ENCODE results near the gene SMIM38. TPM values are rescaled to one million over a fixed set of nuclear protein-coding genes. Genes with fewer than 3 reads are reported as not detected.

Gene SMIM38
- total RNA-seq, 4 donors from 2014 or later, result 2.9 to 10.1 TPM; not detected in 2

DNA sequence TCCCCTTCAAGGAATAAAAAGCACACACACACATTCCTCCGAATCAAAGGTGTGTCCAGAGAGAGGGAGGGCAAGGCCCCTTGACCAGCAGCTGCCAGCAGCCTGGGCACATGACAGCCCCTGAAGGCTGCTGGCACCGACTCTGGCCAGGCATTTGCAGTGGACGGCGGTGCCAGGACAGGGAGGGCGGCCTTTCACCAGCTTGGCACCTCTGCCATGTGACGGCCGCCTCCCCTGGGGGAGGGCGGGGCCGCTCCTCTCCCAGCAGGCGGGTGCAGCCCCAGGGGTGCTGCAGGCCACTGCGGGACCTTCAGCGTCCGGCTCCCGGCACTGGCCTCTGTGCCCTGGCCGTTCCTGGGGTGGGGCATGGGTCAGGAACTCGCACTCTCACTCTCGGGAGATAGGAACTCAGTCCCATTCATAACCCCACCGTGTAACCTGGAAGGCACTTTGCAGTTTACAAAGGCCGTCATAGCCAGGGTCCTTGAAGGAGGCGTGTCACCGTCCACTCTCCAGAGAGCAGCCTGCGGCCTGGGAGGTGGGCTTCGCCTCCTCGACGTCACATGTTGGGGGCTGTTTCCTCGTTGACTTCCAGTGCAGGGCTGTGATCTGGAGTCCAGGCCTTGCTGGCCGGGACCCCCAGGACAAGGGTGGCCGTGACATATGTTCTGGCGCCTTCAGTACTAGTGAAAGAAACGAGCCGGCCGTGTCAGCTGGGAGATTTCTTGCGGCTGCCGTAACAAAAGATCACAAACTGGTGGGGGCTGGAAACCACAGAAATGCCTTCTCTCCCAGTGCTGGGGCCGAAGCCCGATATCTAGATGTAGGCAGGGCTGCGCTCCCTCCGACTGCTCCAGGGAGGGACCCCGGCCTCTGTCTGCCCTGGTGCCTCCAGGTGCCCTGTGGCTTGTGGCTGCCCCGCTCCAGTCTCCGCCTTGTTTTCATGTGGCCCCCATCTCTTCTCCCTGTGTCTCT is 39.9 kb upstream of the SMIM38 start:
- intact Hi-C loops (cut with DNase I; ENCODE audit: low total_unique reads), result no loop called here

DNA sequence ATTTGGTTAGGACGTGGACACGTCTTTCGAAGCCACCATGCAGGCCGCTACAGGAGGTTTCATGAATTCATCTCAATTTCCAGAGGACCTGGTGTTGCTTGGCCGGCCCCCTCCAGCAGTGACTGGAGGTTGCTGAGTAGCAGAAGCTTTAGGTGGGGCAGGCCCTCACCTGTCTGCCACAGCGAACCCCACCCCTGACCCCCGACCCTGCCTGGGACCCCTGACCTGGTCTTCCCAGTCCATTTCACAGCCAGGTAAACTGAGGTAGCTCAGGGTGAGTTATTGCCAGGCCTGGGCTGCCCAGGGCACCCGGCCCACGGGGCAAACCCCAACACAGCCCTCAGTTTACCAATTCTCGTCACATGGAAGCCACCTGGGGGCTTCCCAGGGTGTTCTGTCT is 39.1 kb upstream of the SMIM38 start:
- Histone ChIP-seq H3K36me3 (no peaks in the 10 kb centered on the region), H3K4me1 (peaks cover 0 to 8% (median 7%) of the 10 kb centered on the region in 4 donors), H3K27me3 (no peaks in the 10 kb centered on the region), H3K4me3 (no peak overlapping the region), H3K9me3 (no peaks in the 10 kb centered on the region), H3K27ac (no peak overlapping the region)
- DNase-seq, result no peak
- intact Hi-C loops (cut with DNase I; ENCODE audit: low total_unique reads) (no loop called here), in situ Hi-C loops (cut with MboI; ENCODE audit: low pct_ligation_motif_present in 1 of 4, low pct_unique_long_range_greater_than_20kb in 1 of 4, low sequenced_read_pairs in 3 of 4) (loop anchor here in 1 of 4 donors (25.0 kb wide), 1 partner anchor 546 kb away; no protein-coding TSS in a partner anchor)
- 88% methylated on average over 10 of the region's 10 CpGs; no CpG with 5 or more reads in 1 of the 2 donors for WGBS, 2 donors (ENCODE audit: low coverage in 1 of 2)
- no peak for TF ChIP-seq EP300 (IDR thresholded peaks at IDR 0.05; ENCODE audit: low read depth)
- no peak for TF ChIP-seq POLR2AphosphoS5 (IDR thresholded peaks at IDR 0.05)
- no peak for TF ChIP-seq POLR2A (IDR thresholded peaks at IDR 0.05)
- TF ChIP-seq, protein P1, sequence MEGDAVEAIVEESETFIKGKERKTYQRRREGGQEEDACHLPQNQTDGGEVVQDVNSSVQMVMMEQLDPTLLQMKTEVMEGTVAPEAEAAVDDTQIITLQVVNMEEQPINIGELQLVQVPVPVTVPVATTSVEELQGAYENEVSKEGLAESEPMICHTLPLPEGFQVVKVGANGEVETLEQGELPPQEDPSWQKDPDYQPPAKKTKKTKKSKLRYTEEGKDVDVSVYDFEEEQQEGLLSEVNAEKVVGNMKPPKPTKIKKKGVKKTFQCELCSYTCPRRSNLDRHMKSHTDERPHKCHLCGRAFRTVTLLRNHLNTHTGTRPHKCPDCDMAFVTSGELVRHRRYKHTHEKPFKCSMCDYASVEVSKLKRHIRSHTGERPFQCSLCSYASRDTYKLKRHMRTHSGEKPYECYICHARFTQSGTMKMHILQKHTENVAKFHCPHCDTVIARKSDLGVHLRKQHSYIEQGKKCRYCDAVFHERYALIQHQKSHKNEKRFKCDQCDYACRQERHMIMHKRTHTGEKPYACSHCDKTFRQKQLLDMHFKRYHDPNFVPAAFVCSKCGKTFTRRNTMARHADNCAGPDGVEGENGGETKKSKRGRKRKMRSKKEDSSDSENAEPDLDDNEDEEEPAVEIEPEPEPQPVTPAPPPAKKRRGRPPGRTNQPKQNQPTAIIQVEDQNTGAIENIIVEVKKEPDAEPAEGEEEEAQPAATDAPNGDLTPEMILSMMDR (IDR thresholded peaks at IDR 0.05), result no peak

More for the DNA sequence above, 39.9 kb upstream of the SMIM38 start:
- Histone ChIP-seq H3K4me1 (peaks cover 0 to 8% (median 7%) of the 10 kb centered on the region in 4 donors), H3K9me3 (no peaks in the 10 kb centered on the region), H3K4me3 (no peak overlapping the region), H3K27me3 (no peaks in the 10 kb centered on the region), H3K36me3 (no peaks in the 10 kb centered on the region), H3K27ac (no peak overlapping the region)
- in situ Hi-C loops (cut with MboI; ENCODE audit: low pct_ligation_motif_present in 1 of 4, low pct_unique_long_range_greater_than_20kb in 1 of 4, low sequenced_read_pairs in 3 of 4), result loop anchor here in 1 of 4 donors (25.0 kb wide), 1 partner anchor 546 kb away; no protein-coding TSS in a partner anchor
- DNase-seq, result peak; percentile 43
- TF ChIP-seq, protein P1 (IDR thresholded peaks at IDR 0.05), result no peak
- TF ChIP-seq POLR2AphosphoS5 (IDR thresholded peaks at IDR 0.05) (no peak), EP300 (IDR thresholded peaks at IDR 0.05; ENCODE audit: low read depth) (no peak)
- 70% methylated on average over 27 of the region's 41 CpGs; no CpG with 5 or more reads in 1 of the 2 donors for WGBS, 2 donors (ENCODE audit: low coverage in 1 of 2)

DNA sequence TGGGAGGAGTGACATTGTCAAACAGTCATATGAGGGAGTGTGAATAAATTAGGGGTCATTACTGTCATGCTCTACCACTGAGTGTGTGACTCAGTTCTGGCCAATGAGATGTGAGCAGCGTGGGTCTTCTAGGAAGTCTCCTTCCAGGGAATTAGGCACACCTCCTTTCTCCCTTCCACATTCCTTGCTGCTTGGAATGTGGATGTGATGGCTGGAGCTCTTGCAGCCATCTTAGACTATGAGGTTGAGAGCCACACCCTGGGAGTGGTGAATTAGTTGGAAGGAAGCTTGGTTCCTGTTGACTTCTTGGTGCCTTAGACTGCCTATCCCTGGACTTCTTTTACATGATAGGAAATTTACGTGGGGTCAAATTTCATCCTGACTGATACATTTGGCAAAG is 36.5 kb upstream of the SMIM38 start:
- in situ Hi-C loops (cut with MboI; ENCODE audit: low pct_ligation_motif_present in 1 of 4, low pct_unique_long_range_greater_than_20kb in 1 of 4, low sequenced_read_pairs in 3 of 4) (loop anchor here in 1 of 4 donors (25.0 kb wide), 1 partner anchor 543 kb away; no protein-coding TSS in a partner anchor), intact Hi-C loops (cut with DNase I; ENCODE audit: low total_unique reads) (no loop called here)
- no peak for TF ChIP-seq POLR2A (IDR thresholded peaks at IDR 0.05)
- TF ChIP-seq POLR2AphosphoS5 (IDR thresholded peaks at IDR 0.05), result no peak
- TF ChIP-seq, protein P1 (IDR thresholded peaks at IDR 0.05), result no peak
- TF ChIP-seq EP300 (IDR thresholded peaks at IDR 0.05; ENCODE audit: low read depth), result no peak
- Histone ChIP-seq H3K36me3 (no peaks in the 10 kb centered on the region), H3K4me1 (peaks cover 20 to 28% (median 25%) of the 10 kb centered on the region in 4 donors), H3K9me3 (no peaks in the 10 kb centered on the region), H3K27ac (no peak overlapping the region), H3K27me3 (no peaks in the 10 kb centered on the region), H3K4me3 (no peak overlapping the region)
- WGBS, 2 donors (ENCODE audit: low coverage in 1 of 2), result 79 to 100% methylated on average over 1 to 2 of the region's 2 CpGs
- no peak for DNase-seq
